Measurements from ENCODE around the gene FNIP2.

Gene FNIP2

DNA sequence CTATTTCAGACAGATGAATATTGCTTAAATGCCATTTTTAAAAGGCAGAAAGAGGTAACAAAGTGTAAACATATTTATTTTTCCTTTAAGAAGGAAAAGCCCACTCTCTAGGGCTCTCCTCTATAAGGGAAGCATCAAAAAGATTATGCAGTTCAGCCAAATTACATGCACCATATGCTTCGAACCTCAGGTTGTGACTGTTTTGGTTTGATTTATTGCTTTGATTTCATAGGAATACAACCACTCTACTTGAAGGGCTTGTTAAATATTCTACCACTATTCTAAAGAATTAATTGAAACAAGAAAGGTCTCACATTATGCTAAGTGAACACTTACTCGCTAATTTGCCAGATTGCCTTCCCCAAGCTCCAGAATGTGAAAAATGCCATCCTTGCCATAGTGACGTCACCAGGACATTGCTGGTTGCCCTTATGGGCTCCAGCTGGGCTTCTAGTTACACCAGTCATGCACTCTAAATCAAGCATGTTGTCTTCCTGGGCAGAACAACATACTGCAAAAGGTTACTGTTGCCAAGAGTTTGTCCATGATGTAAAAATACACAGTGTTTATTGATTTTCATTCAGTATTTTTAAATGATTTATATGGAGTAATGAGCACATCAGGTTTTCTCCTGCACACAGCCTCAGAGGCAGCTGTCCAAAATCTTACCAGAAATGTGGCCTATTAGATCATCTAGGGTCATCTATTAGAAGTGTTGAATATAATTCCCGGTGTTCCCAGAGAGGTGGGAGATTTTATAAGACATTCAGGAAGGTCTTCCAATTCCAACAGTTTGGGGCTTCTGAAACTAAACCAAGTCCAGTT lies 169.6 kb downstream of the FNIP2 start:
- Histone ChIP-seq H3K36me3 (ENCODE audit: control insufficient read depth, insufficient read depth, low read length) (no peaks in the 10 kb centered on the region), H3K9ac (no peak overlapping the region), H3K4me1 (no peaks in the 10 kb centered on the region), H2AFZ (no peak overlapping the region), H3K4me3 (ENCODE audit: low read depth, low read length) (no peak overlapping the region), H3K9me3 (ENCODE audit: control insufficient read depth, low read length) (no peaks in the 10 kb centered on the region), H3K79me2 (no peaks in the 10 kb centered on the region), H3K27ac (no peak overlapping the region), H3K27me3 (ENCODE audit: control insufficient read depth, insufficient read depth, low read length) (no peaks in the 10 kb centered on the region), H3K4me2 (ENCODE audit: low read length) (no peak overlapping the region)
- TF ChIP-seq, protein P1, sequence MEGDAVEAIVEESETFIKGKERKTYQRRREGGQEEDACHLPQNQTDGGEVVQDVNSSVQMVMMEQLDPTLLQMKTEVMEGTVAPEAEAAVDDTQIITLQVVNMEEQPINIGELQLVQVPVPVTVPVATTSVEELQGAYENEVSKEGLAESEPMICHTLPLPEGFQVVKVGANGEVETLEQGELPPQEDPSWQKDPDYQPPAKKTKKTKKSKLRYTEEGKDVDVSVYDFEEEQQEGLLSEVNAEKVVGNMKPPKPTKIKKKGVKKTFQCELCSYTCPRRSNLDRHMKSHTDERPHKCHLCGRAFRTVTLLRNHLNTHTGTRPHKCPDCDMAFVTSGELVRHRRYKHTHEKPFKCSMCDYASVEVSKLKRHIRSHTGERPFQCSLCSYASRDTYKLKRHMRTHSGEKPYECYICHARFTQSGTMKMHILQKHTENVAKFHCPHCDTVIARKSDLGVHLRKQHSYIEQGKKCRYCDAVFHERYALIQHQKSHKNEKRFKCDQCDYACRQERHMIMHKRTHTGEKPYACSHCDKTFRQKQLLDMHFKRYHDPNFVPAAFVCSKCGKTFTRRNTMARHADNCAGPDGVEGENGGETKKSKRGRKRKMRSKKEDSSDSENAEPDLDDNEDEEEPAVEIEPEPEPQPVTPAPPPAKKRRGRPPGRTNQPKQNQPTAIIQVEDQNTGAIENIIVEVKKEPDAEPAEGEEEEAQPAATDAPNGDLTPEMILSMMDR (IDR thresholded peaks at IDR 0.05), result no peak

DNA sequence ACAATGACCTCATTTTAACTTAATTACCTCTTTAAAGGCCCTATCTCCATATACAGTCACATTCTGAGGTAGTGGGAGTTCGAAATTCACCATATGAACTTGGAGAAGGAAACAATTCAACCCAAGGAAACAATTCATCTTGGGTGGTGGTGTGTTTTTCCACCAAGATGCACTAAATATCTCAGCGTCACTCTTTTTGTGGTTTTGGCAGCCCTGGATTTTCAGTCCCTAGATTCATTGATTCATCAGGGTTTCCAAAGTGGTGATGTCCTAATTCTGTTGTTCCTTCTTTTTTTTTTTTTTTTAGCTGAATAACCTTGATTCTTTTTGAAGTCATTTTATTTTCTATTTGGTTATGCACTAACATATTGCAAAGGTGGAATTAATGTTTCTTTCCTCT lies 171.4 kb downstream of the FNIP2 start:
- Histone ChIP-seq H3K4me1 (no peaks in the 10 kb centered on the region), H3K4me3 (ENCODE audit: low read depth, low read length) (no peak overlapping the region), H2AFZ (no peak overlapping the region), H3K9me3 (ENCODE audit: control insufficient read depth, low read length) (no peaks in the 10 kb centered on the region), H3K36me3 (ENCODE audit: control insufficient read depth, insufficient read depth, low read length) (no peaks in the 10 kb centered on the region), H3K27me3 (ENCODE audit: control insufficient read depth, insufficient read depth, low read length) (no peaks in the 10 kb centered on the region), H3K79me2 (no peaks in the 10 kb centered on the region), H3K27ac (no peak overlapping the region), H3K4me2 (ENCODE audit: low read length) (no peak overlapping the region), H3K9ac (no peak overlapping the region)
- TF ChIP-seq, protein P1 (IDR thresholded peaks at IDR 0.05), result no peak

DNA sequence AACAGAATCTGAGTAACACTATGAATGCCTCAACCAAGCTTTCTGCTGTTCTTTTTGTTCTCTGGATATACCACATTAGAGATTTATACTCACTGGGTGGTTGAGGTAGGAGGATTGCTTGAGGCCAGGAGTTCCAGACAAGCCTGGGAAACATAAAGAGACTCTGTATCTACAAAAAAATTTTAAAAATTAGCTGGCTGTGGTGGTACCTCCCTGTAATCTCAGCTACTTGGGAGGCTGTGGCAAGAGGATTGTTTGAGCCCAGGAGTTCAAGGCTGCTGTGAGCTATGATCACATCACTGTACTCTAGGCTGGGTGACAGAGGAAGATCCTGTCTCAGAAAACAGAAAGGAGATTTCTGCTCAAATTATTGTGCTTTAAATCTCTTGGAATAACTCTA lies 172.5 kb downstream of the FNIP2 start:
- no peak overlapping the region for H3K4me3 ChIP-seq (ENCODE audit: low read depth, low read length)
- H3K79me2 ChIP-seq, result no peaks in the 10 kb centered on the region
- no peaks in the 10 kb centered on the region for H3K36me3 ChIP-seq (ENCODE audit: control insufficient read depth, insufficient read depth, low read length)
- no peaks in the 10 kb centered on the region for H3K4me1 ChIP-seq
- H3K27ac ChIP-seq, result no peak overlapping the region
- H2AFZ ChIP-seq, result no peak overlapping the region
- no peaks in the 10 kb centered on the region for H3K9me3 ChIP-seq (ENCODE audit: control insufficient read depth, low read length)
- no peak overlapping the region for H3K4me2 ChIP-seq (ENCODE audit: low read length)
- H3K27me3 ChIP-seq (ENCODE audit: control insufficient read depth, insufficient read depth, low read length), result no peaks in the 10 kb centered on the region
- TF ChIP-seq, protein P1 (IDR thresholded peaks at IDR 0.05), result no peak
- no peak overlapping the region for H3K9ac ChIP-seq

DNA sequence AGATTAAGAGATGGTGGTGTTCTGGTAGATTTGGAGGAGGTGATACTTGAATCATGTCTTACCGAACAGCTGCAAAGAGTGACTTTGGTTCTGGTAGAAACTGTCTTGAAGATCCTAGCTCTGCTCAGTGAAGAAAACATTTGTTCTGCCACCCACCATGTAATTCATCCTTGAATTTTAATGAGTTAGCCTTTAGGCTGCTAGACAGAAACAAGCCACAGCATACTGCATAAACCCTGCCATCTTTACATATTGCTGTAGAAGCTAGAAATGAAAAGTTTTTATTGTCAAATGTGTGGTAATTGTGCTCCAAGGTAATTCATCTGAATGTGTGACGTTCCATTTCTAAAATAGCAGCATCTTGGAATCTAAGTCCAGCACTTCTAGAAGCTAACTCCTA lies 173.1 kb downstream of the FNIP2 start:
- Histone ChIP-seq H2AFZ (no peak overlapping the region), H3K4me3 (ENCODE audit: low read depth, low read length) (no peak overlapping the region), H3K79me2 (no peaks in the 10 kb centered on the region), H3K4me2 (ENCODE audit: low read length) (no peak overlapping the region), H3K27ac (no peak overlapping the region), H3K4me1 (no peaks in the 10 kb centered on the region), H3K9ac (no peak overlapping the region), H3K36me3 (ENCODE audit: control insufficient read depth, insufficient read depth, low read length) (no peaks in the 10 kb centered on the region), H3K27me3 (ENCODE audit: control insufficient read depth, insufficient read depth, low read length) (no peaks in the 10 kb centered on the region), H3K9me3 (ENCODE audit: control insufficient read depth, low read length) (no peaks in the 10 kb centered on the region)
- TF ChIP-seq, protein P1 (IDR thresholded peaks at IDR 0.05), result no peak

Measured in parathyroid adenoma (tissue), 2 donors.